ENCODE data around the gene SDR42E1. TPM values are rescaled to one million over a fixed set of nuclear protein-coding genes. Genes with fewer than 3 reads are reported as not detected.

Gene SDR42E1
- 1 to 10 TPM in 1 of 4 donors, under 1 TPM in 3; 0.16 to 2.3 (median 0.20) TPM for total RNA-seq

- no peak for TF ChIP-seq CTCF (IDR thresholded peaks at IDR 0.05; ENCODE audit: low read depth)
Measured at GRCh38 chr16:82011199-82011641, at the start of gene SDR42E1. SDR42E1 (minus strand) TSS chr16:82011470; CDS start chr16:82000858, 10,612 bp downstream.

GRCh38 chr16:82059983-82060421 is 48.7 kb upstream of the SDR42E1 start:
- TF ChIP-seq CTCF (IDR thresholded peaks at IDR 0.05; ENCODE audit: low read depth), result no peak

- no peak for TF ChIP-seq CTCF (IDR thresholded peaks at IDR 0.05; ENCODE audit: low read depth)
Measured at GRCh38 chr16:82059161-82059982, 48.1 kb upstream of the SDR42E1 start.

GRCh38 chr16:82056550-82056896 is 45.3 kb upstream of the SDR42E1 start:
- no peak for TF ChIP-seq CTCF (IDR thresholded peaks at IDR 0.05; ENCODE audit: low read depth)

GRCh38 chr16:82055728-82056549 is 44.7 kb upstream of the SDR42E1 start:
- no peak for TF ChIP-seq CTCF (IDR thresholded peaks at IDR 0.05; ENCODE audit: low read depth)

GRCh38 chr16:82055117-82055516 is 43.8 kb upstream of the SDR42E1 start:
- no peak for TF ChIP-seq CTCF (IDR thresholded peaks at IDR 0.05; ENCODE audit: low read depth)

GRCh38 chr16:82051656-82052055 is 40.4 kb upstream of the SDR42E1 start:
- TF ChIP-seq CTCF (IDR thresholded peaks at IDR 0.05; ENCODE audit: low read depth), result no peak
